ENCODE measurements around the gene GALT.

GALT gene

GRCh38 chr9:34686231-34686630 lies 39.8 kb downstream of the GALT start:
- no peak for DNase-seq

- DNase-seq: no peak
These were observed 40.3 kb downstream of the GALT start for GRCh38 chr9:34686732-34687131.

GRCh38 chr9:34687276-34688030 lies 41.0 kb downstream of the GALT start:
- no peak for DNase-seq

GRCh38 chr9:34688329-34689115 lies 42.0 kb downstream of the GALT start:
- no peak for DNase-seq

GRCh38 chr9:34689116-34689470 lies 42.6 kb downstream of the GALT start:
- no peak for DNase-seq

- no peak for DNase-seq
These were observed 43.0 kb downstream of the GALT start for GRCh38 chr9:34689512-34689911.

GRCh38 chr9:34690983-34691935 lies 44.8 kb downstream of the GALT start, which contains the start of gene CCL19:
Gene CCL19, minus strand, starts transcription at chr9:34691276. Its CDS starts 137 bp downstream, at chr9:34691139.
- DNase-seq: no peak

- no peak for DNase-seq
These were observed 45.5 kb downstream of the GALT start for GRCh38 chr9:34691936-34692315.

GRCh38 chr9:34693560-34693959 lies 47.1 kb downstream of the GALT start:
- no peak for DNase-seq

GRCh38 chr9:34694811-34695210 lies 48.3 kb downstream of the GALT start:
- DNase-seq: no peak
